Superior temporal gyrus (tissue), 1 donor: Measurements from ENCODE around the gene IFNA7.
A peak's percentile ranks its signal among the peaks of the same experiment; 100 is the strongest.
"Not testable (repeated sequence)": the region's sequence is repeated elsewhere in the genome, so short reads cannot be mapped to it uniquely, and the experiment has no call there.

ENCODE experiments used
- DNase-seq: peaks from one replicate; pipeline ENCODE4 v3.0.0-alpha.2; 2016; ENCODE audit errors: extremely low spot score

IFNA7 gene

GRCh38 chr9:21182810-21183736 lies 18.9 kb downstream of the IFNA7 start:
- peak; percentile 28 for DNase-seq

DNA sequence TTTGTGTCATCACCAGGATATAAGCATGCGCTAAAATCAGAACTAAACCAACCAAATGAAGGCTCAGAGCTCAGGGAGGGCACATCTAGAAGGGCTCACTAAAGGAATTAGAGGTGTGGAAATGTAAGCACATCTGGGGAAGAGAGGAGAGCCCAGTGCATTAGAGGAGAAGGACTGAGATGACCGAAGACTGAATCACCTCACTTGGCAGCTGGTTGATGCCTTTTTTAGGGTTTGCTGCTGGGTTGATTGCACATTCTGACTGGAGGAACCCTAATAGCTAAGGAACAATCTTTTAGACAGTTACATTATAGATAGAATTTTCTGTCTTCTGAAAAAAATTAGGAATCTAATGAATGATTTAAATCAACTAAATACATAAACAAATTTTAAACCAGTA lies 27.3 kb downstream of the IFNA7 start:
- DNase-seq, result no peak

- DNase-seq, result no peak
Observed at GRCh38 chr9:21172156-21172555, 29.8 kb downstream of the IFNA7 start.

GRCh38 chr9:21171351-21171750 lies 30.7 kb downstream of the IFNA7 start:
- DNase-seq, result no peak

DNA sequence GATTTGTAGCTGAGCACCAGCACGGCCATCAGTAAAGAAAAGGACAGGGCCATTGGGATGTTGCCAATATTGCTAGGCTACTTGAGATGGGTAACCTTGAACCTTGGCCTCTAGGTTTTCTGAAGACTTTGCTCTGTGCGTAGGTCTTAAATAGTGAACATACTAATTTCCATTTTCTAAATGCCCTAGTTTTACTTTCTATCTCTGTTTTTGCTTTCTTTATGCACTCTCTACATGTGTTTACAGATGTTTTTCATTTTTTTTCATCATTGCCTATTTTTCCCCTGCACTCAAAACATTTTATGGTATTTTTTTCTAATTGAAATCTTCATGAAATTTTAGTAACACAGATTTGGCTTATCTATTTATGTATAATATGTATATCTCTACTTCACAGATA lies 35.4 kb downstream of the IFNA7 start, which contains the start of gene IFNA21:
TSS of gene IFNA21 (minus strand) at position 101 of the 400 bp plus-strand sequence. CDS start at position 53, 48 bp downstream.
- not testable (repeated sequence) for DNase-seq

DNA sequence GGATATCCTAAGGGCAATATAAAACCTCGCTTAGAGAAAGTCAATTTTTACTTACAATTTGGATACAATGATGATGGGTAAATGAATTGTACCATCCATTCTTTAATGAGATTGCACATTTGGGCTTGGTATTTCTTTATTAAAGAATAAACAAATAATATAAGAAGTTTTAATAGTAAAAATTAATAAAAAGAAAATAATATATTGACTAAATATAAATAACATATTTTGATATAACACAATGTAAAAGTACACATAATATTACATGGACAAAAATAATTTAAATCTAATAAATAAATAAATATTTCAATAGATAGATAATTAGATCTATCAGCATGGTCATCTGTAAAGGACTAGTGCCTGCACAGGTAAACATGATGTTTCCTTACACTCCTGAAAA lies 36.5 kb downstream of the IFNA7 start:
- no peak for DNase-seq

GRCh38 chr9:21160178-21160577 lies 41.8 kb downstream of the IFNA7 start:
- DNase-seq, result no peak

DNA sequence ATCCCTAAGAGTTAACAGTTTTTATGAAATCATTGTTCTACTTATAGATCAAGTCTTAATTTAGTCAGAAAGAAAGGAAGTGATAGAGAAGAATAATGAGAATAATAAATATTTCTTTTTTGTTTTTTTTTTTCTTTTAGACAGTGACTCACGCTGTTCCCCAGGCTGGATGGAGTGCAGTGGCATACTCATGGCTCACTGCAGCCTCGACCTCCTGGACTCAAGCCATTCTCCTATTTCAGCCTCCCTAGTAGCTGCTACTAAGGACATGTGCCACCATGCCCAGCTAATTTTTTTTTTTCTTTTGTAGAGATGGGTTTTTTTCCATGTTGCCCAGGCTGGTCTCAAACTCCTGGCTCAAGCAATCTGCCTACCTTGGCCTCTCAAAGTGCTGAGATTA lies 46.5 kb downstream of the IFNA7 start:
- no peak for DNase-seq

GRCh38 chr9:21154018-21154608 lies 47.9 kb downstream of the IFNA7 start:
- DNase-seq, result peak; percentile 46

DNA sequence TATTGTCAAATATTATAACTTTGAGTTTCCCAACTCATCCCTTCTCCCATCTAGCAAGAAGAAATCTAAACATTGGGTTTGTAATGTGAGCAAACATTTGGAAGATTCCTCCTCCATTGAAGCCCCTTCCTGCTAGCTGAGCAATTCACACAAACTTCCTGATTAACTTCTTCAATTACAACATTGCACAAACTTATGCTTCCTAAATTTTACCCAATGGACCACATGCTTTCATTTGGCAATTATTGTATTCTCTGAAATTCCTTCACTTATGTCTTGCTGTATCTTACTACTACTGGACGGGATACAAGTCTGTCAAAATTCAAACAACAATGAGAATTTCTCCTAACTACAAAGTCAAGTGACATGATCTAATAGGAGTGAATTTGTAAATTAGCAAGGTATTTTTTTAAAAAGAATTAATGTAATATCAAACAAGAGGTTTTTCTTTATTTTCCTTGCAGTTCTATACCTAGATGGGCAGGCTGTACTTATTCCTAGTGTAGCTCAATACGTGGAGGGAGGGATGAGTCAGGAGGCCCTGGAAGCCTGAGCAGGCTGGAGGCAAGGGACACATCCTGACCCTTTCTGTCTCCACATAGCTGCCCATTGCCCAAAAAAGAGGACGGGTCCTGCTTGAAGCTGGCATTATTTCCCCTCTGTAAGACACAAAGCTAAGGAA lies 48.5 kb downstream of the IFNA7 start:
- DNase-seq, result peak; percentile 12
